NCI-H1048 (cell line): ENCODE measurements around the gene CA10.

Experiments used
- DNase-seq: peaks from one replicate; lab custom pipeline; 2025; lab: John Stamatoyannopoulos, UW

CA10 gene

DNA sequence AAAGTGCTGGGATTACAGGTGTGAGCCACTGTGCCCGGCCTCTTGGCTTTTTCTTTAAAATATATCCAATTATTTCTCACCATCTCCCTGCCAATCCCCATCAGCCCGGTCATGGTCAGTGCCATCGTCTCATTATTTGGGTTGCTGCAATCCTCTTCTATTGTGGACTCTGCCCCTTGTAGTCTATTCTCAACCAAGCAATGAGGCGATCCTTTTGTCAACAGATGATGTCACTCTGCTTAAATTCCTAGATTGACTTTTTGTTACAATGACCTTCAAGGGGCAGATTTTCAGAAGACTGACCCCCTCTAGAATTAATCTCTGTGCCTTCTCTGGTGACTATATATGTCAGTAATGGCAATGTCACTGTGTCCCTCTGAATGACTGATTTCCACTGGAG is 513.5 kb downstream of the CA10 start:
- no peak for DNase-seq

DNA sequence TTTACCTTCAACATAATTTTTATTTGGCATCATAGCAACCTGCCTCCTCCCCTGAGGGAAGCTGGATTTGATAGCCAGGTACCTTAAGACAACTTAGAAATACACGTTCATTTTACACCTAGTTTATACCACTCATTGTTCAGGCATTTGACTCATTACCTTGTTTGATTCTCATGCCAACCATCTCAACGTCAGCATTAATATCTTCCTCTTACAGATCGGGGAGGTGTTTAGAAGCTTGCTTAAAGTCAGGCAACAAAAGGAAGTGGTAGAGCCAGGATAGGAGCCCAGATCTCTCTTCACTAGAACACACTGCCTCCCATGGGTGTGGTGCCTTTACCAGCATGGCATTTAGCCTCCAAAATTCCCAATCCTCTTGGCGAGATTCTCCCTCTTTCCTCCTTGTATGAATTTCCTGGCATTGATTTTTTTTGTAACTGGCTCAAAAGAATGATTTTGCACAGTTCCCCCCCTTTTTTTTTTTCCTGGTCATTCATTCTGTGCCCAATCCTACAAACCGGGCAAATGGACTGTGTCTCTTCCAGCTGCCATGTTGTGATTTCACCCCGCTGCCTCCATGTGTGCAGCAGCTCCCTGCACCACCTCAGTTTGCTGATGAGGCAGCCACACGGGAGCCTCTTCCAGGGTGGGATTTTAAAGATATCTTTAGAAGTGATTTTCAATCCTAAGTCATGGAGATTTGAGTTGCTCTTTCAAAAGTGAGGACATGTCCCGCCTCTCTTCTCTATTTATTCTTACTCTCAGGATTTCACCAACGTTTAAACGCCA is 514.6 kb downstream of the CA10 start:
- DNase-seq, result no peak

DNA sequence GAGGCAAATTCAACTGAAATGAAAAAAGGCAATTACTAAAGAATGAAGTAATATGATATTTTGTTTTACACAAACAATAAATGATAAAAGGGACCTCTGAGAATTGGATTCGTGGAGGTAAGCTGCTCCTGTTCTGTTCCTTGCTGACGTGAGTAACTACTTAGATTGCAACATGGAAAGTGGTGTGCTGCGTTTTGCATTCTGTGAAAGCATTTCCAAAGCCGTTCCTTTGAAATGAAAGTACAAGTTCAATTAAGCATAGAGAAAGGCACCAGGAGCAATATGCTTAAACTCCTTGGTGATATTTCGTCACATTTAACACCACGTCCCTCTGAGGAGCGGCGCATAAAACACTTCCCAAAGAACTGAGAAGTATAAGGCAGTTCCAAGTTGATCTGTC is 516.5 kb downstream of the CA10 start:
- DNase-seq, result no peak

DNA sequence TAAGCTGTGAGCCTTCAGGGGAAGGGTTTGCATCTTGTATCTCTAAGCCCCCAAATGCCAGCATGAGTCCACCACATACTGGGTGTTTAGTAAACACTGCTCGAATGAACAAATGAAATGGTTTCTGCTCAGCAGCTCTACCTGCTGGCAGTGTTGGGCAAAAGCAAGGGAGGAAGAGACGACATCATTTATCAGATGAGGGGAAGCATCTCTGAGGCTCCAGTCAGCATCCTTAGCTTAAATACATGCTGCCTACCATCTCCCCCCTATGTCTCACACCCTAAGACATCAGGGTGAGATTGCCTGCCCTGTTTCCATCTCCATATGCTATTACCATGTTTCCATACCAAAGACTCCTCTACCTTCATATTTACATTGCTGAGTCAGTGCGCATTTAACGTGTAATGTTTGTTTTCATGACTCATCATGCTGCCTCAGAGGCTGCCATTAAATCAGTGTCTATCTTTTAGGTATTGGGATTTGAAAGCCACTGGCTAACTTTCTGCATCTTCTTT is 518.3 kb downstream of the CA10 start:
- no peak for DNase-seq

DNA sequence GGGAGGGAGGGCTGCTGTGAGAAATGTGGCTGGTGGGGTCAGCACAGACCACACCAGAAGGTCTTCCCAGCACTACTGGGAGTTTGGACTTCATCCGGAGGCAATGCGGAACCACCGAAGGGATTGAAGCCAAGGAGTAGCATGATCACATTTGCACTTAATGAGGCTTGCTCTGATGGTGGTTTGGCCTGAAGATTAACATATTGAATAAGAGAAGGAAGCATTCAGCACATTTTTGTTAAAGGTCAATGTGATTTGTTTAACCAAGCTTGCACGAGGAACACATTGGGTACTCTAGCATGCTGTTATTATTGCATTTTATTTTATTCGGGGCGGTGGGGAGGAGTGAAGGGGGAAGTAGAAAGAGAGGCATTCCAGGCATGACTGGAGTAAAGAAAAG is 519.5 kb downstream of the CA10 start:
- DNase-seq, result no peak

DNA sequence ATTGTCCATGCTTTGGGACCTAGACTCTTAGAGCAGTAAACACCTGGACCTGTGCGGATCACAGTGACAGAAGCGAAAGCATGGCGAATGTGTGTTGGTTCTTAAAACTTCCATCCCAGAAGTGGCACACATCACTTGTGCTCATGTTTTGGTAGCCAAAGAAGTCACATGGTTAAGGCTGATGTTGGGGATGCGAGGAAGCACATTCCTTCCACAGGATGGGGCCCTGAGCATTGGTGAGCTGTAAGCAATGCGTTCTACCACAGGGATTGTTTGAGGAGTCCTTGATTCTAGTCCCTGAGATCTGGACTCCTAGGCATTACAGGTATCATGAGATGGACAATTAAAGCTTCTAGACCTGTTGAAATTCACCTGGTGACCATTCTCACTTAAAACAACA is 522.2 kb downstream of the CA10 start:
- no peak for DNase-seq

DNA sequence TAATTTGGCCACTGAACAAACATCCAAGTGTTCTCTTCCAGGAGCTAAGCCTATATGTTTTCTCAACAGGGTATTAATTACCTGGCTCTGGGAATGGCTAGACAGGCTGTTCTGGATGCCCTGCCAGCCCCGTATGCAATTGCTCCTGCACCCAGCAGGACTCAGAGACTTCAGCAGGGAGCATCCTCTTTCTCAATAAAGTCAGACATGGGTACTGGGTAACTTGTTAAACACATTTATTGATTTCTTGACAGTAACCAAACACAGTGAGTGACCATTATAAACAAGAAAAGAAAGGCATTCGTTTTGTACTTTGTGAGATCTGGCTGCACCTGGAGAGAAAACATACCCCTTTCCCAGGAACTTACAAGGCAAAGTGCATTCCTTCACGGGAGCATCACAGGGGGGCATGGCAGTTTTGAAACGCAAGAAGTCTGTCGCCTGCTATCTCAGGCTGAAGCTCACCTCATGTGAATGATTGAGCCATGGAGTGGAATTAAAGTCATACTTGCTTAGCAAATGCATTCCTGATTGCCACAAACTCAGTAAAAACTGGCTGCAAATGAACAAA is 528.3 kb downstream of the CA10 start:
- no peak for DNase-seq

DNA sequence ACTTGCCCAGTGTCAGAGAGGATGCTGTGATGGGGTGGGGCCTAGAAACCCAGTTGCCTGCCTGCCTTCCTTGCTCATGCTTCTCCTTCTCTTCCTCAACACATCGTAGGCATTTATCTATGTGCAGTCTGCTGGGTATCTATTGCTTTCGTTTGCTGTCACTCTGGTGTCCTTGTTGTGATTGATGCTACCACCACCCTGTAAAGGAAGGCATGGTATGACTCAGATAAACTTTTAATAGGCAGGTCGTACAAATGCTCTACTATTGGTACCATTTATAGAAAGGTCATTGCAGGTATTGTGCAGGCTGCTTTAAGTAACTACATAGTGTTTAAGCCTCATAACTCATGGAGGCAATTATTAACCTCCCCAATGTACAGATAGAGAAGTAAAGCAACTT is 529.3 kb downstream of the CA10 start:
- no peak for DNase-seq

DNA sequence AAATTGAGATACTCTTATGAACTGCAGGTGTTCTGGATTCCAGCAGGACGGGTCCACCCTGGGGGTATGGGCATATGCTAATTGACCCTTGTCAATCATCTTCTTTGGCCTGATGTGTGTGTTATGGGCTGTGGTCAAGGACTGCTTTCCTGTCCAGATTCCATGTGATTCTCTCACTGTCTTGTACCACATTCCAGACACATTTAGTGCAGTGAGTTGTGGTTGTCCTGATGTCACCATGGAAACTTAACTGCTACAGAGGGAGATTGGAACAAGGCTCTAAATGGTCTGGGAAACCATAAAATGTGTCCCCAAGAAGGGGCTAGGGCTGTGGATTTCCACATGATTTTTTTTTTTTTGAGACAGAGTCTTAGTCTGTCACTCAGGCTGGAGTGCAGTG is 530.7 kb downstream of the CA10 start:
- no peak for DNase-seq

DNA sequence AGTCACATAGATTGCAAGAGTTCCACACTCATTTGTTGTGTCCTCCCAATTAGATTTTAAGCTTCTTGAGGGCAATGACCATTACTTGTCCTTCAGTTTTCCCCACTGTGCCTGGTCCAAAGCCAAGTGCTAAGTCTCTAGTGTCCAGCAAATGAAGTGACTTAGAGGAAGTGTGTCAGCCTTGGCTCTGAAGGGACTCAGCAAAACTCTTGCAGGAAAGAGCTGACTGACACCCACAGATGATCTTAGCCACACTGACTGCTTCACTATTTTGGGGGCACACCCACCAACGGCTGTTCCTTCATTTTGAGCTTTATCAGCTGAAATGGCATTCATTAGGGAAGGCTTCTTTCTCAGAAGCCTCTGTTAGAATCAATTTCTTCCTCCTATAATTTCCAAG is 540.0 kb downstream of the CA10 start:
- no peak for DNase-seq

DNA sequence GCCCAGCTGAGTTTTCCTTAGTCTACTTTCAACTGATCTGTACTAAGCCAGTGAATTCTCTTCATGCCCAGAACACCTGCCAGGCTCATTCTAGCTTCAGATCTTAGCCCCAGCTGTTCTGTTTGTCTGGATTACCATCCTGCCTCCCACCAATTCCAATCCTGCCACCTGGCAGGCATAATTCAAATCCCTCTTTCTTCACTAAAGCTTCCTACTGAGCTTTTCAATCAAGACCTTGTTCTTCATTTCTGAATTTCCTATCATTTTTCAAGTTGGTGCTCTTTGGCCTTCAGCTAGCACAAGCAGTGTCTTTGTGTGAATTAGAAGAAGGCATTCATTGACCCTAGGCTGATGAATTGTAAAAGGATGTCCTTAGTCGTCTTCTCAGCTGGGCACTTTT is 540.5 kb downstream of the CA10 start:
- DNase-seq, result no peak

DNA sequence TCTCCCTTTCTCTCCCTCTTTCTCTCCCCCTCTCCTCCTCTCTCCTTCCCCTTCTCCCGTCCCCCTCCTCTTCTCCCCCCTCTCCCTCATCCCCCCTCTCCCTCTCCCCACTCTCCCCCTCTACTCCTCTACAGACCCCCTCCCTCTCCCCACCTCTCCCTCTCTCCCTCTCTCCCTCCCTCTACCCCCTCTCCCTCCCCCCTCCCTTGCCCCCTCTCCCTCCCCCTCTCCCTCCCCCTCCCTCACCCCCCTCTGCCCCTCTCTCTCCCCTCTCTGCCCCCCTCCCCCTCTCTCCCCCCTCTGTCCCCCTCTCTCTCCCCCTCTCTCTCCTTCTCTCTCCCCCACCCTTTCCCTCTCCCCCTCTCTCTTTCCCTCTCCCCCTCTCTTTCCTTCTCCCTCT is 545.3 kb downstream of the CA10 start:
- DNase-seq, result no peak

DNA sequence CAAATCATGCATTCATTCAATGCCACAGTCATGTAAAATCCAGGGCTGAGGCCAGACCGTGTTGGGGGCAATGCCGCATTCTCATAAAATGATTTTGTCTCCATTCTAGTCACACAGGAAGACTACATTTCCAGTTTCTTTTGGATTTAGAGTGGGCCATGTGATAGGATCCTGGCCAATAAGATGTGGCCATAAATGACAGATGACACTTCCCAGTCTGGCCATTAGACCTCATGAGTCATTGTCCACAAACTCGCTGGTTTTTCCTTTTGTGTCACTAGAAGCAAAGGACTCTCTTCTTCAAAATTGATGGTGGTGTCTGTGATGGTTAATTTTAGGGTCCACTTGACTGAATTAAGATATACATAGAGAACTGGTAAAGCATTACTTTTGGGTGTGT is 545.8 kb downstream of the CA10 start:
- DNase-seq, result no peak

DNA sequence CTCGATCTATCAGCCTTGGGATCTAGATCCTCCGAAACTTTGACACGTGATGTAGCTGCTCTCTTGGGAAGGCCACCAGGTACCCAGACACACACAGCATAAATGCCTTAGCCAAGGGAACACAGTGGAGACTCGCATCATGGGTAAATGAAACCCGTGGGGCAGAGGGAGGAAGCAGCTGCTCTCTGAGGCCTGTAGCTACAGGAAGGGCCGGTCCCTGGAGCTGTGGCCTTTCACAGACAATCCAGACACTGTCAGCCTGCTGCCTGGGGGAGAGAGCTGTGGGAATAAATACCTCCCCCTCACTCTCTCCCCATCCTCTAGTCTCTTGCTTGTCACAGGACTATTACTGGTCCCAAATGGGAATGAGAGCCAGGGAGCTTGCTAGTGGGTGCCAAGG is 546.9 kb downstream of the CA10 start:
- DNase-seq, result no peak

DNA sequence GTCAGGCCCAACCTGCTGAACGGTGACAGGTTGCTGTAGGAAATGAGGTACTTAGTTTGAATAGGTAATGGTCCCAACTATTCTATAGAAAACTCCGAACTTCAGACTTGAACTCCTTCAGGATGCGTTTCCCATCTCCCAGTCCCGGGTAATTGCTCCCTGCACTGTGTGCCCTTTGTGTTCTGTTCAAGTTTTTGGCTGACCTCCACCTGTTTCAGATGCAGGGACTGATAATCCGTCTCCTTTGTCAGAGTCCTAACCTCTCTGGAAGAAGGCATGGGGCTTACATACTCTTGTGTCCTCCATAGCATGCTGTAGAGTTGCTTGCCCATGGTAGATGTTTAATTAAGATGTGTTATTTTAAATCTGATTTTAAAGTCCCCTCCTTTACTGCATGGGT is 547.7 kb downstream of the CA10 start:
- no peak for DNase-seq

DNA sequence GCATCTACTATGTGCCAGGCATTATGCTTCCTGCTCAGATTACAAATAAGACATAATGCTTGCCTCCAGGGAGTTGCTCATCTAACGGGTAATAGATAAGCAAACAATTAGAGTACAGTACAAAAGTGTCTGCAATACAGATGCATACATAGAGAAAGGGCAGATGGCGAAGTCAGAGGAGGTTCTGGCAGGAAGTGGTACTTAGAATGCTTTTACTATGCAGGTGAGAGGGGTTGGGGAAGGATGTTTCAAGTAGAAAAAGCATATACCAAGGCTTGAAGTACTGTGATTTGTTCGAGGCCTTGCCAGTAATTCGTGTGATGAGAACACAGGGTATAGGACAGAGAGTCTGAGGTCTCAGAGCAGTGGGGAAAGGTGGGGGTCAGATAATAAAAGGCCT is 548.4 kb downstream of the CA10 start:
- no peak for DNase-seq

DNA sequence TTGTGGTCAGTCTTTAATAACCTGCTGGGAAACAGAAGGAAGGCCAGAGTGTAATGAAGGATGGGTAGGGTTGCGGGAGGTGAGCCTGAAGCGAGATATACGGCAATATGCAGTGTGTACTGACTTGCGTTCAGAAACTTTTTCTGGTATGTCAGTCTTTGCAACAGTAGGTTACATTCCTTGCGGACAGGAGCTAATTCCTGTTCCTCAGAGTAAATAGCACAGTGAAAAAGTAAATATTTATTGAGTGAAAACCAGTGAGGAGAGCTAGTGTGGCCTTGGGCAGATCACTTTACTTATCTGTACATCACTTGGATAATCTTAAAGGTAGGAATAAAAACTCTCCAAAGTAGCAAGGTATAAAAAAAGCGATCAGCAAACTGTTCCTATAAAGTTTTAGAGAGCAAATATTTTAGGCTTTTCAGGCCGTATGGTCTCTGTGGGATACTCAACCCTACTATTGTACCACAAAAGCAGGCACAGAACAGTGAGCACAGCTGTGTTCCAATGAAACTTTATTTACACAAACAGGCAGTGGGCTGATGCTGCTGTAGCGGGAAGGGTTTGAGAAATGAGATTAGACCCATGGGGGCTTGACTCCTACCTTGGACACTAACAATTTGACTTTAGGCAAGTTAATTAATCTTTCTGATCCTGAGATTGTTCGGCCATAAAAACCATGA is 550.1 kb downstream of the CA10 start:
- no peak for DNase-seq

DNA sequence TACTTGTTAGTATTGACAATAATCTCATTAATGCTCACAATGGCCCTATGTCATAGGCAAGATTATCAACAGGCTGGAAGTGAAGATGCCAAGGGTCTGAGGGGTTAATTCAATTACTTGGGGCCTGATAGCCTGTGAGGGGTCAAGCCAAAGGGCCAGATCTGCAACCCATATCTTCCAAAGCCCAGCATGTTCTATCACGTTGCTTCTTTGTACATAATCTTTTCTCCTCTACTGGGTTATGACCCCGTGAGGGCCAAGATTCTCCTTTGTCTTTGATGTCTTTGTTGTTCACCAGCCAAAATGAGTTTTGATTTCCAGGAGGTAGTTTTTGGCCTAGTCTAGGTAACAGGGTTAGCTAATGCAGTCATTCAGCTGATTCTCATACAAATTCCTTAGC is 551.0 kb downstream of the CA10 start:
- DNase-seq, result no peak

DNA sequence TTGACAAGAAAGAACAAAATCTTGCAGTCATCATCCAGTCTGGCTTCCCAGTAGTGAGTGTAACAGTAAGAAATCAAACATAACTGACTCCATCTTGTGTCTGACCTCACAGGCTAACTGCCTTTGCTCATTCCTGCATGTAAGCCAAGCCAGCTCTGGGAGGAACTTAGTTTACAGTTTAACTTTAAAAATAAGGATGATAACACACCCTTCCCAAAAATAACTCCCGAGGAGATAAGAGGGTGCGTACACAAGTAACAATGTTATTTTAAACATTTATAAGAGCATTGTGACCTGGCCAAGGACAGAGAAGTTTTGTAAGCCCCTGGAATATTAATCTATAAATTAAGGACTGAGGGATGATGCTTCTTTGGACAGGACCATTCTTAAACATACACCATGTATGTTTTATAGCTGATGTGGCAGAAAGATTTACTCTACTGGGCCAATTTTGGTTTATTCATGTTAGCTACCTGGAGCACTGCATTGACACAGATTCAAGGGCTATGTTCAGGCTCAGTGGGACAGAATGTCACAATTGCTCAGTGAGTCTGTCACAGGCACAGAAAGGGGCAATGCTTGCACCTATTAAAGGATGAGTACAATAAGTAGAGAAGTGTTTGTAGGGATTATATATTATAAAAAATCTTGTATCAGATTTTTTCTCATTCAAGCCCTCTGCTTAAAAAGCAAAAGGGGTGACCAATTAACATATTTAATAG is 554.1 kb downstream of the CA10 start:
- DNase-seq, result no peak

DNA sequence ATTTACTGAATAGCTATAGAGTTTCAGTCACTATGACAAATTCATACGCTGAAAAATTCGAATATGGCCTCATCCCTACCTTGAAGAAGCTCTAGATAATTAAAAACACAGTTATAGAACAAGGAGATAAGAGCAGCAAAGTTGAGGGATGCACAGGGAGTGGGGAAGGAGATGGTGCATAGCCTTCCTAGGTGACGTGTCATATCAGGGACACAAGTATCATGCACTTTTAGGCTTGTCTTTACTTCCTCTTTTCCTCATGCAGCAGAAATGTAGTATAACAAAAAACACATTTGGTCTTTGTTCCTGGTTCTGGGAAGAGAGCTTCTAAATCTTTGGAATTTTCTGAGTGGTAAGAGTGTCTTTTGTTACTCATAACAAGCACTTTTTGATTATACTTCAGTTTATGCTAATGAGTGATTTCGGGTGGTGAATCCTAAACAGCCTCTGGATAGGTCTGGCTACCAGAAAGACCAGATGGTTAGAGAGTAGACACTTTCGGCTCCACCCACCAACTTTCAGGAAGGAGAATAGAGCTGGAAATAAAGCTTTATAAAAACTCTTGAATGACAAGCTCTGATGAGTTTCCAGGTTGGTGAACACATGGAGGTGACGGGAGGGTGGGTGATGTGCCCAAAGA is 556.8 kb downstream of the CA10 start:
- no peak for DNase-seq

DNA sequence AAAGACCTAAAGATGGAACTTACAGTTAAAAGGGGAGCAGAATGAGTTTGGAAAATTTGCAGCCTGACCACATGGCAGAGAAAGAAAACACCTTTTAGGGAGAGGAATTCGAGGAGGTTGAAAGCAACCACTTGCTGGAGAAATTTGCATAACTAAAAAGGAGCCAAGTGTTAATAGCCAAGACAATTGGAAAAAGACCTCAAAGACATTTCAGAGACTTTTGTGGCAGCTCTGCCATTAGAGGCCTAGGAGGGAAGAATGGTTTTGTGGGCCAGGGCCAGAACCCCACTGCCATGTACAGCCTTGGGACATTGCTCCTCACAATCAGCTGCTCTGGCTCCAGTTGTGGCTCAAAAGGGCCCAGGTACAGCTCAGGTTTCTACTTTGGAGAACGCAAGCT is 559.7 kb downstream of the CA10 start:
- no peak for DNase-seq

DNA sequence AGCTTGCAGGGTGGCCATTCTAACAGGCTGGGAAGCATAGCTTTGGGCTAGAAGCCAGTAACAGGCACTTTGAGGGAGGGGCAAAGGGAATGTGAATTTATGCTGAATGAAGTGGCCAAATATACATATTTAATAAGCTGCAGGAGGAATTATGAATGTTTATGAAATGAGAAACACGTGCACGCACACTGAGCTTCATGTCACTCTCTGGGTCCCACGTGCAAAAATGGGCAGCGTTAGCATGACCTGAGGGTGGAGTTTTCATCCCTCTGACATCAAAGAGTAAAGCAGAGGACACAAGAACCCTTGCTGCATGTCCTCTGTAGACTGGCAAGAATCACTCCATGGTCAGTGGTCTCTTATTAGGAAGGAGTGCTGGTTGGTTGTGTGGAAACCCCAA is 561.2 kb downstream of the CA10 start:
- DNase-seq, result no peak
